NB4 (cell line): ENCODE data around the gene CDKAL1.

ENCODE experiments used
- CTCF ChIP-seq: IDR thresholded peaks from one replicate; pipeline ENCODE4 v1.5.1; 2012; ENCODE audit warnings: low read depth, low read length
- MAX ChIP-seq: IDR thresholded peaks from 2 replicates; pipeline ENCODE4 v1.6.1; 2011; ENCODE audit warnings: low read depth, low read length
- MYC ChIP-seq: IDR thresholded peaks from 2 replicates; pipeline ENCODE4 v1.6.1; 2011; ENCODE audit warnings: low read depth, low read length
- POLR2A ChIP-seq: IDR thresholded peaks from 2 replicates; pipeline ENCODE4 v1.6.1; 2011; ENCODE audit warnings: mild to moderate bottlenecking; ENCODE audit not compliant: insufficient read length; ENCODE audit errors: extremely low read depth

- TF ChIP-seq CTCF, result no peak
- no peak for TF ChIP-seq POLR2A
- no peak for TF ChIP-seq MYC
- no peak for TF ChIP-seq MAX
Observed at GRCh38 chr6:20933057-20933788, 399.0 kb downstream of the CDKAL1 start.
